HG03354 (cell line): ENCODE results near the gene PPP1R15A.
A peak's percentile ranks its signal among the peaks of the same experiment; 100 is the strongest.
"Not testable (repeated sequence)": the region's sequence is repeated elsewhere in the genome, so short reads cannot be mapped to it uniquely, and the experiment has no call there.

Experiments used
- ATAC-seq: cut with Tn5 transposase; IDR thresholded peaks from one replicate; pipeline ENCODE4 v1.9.1; 2021; ENCODE audit warnings: mild to moderate bottlenecking; ENCODE audit not compliant: unreplicated experiment, poor library complexity, severe bottlenecking

Gene PPP1R15A

GRCh38 chr19:48878196-48879024 lies 6.2 kb downstream of the PPP1R15A start:
- ATAC-seq, result no peak

- no peak for ATAC-seq
Observed at GRCh38 chr19:48879025-48879637, 6.9 kb downstream of the PPP1R15A start.

GRCh38 chr19:48879696-48880095 lies 7.5 kb downstream of the PPP1R15A start:
- not testable (repeated sequence) for ATAC-seq

- no peak for ATAC-seq
Observed at GRCh38 chr19:48881741-48882657, 9.8 kb downstream of the PPP1R15A start.

GRCh38 chr19:48883726-48884125 lies 11.5 kb downstream of the PPP1R15A start:
- ATAC-seq, result no peak

GRCh38 chr19:48887861-48888612 lies 15.8 kb downstream of the PPP1R15A start:
- no peak for ATAC-seq

- ATAC-seq, result not testable (repeated sequence)
Observed at GRCh38 chr19:48889496-48889895, 17.3 kb downstream of the PPP1R15A start.

GRCh38 chr19:48890551-48890950 lies 18.3 kb downstream of the PPP1R15A start:
- ATAC-seq, result no peak

- ATAC-seq, result no peak
Observed at GRCh38 chr19:48895226-48895625, 23.0 kb downstream of the PPP1R15A start.

- ATAC-seq, result no peak
Observed at GRCh38 chr19:48896191-48896720, 24.0 kb downstream of the PPP1R15A start.

GRCh38 chr19:48897181-48897580 lies 25.0 kb downstream of the PPP1R15A start:
- no peak for ATAC-seq

- not testable (repeated sequence) for ATAC-seq
Observed at GRCh38 chr19:48899386-48899749, 27.1 kb downstream of the PPP1R15A start.

- ATAC-seq, result peak; percentile 94
Observed at GRCh38 chr19:48899781-48900476, 27.7 kb downstream of the PPP1R15A start, which contains the start of gene NUCB1. NUCB1 (plus strand) TSS chr19:48900312; CDS start chr19:48900797, 485 bp downstream.

GRCh38 chr19:48900477-48901406 lies 28.5 kb downstream of the PPP1R15A start:
- no peak for ATAC-seq

GRCh38 chr19:48902291-48902690 lies 30.1 kb downstream of the PPP1R15A start:
- ATAC-seq, result not testable (repeated sequence)

- not testable (repeated sequence) for ATAC-seq
Observed at GRCh38 chr19:48903788-48904187, 31.6 kb downstream of the PPP1R15A start.

GRCh38 chr19:48905664-48906063 lies 33.4 kb downstream of the PPP1R15A start:
- no peak for ATAC-seq

GRCh38 chr19:48906324-48906723 lies 34.1 kb downstream of the PPP1R15A start:
- no peak for ATAC-seq
